Spleen (tissue), 11 donors: ENCODE measurements around the gene ATF7IP2. TPM values are rescaled to one million over a fixed set of nuclear protein-coding genes. Genes with fewer than 3 reads are reported as not detected.
A peak's percentile ranks its signal among the peaks of the same experiment; 100 is the strongest.

Experiments
- DNase-seq: peaks from one replicate; pipeline ENCODE4 v3.0.0-alpha.2; 2020
- H3K27ac ChIP-seq, 8 donors: fragments of 200-600 bp; sonication (generic) in 7 of 8; 1 replicate in 4 of 8; 2 replicates in 4 of 8; pipeline versions ENCODE4 v1.5.0 to v1.8.0; 2016 to 2021; ENCODE audit warnings: inconsistent platforms in 4 of 8, mild to moderate bottlenecking in 4 of 8, moderate library complexity in 1 of 8
- H3K27me3 ChIP-seq, 7 donors: fragments of 200-600 bp; sonication (generic) in 6 of 7; replicated peaks in 1 of 7; 1 replicate in 4 of 7; 2 replicates in 3 of 7; pipeline versions ENCODE4 v1.5.0 to v1.8.0; 2016 to 2021; ENCODE audit warnings: inconsistent platforms in 3 of 7, mild to moderate bottlenecking in 1 of 7
- H3K36me3 ChIP-seq, 6 donors: fragments of 200-600 bp; sonication (generic) in 5 of 6; 1 replicate in 4 of 6; 2 replicates in 2 of 6; pipeline versions ENCODE4 v1.5.0 to v1.8.0; 2016 to 2021; ENCODE audit warnings: inconsistent platforms in 2 of 6
- H3K4me1 ChIP-seq, 6 donors: fragments of 200-600 bp; sonication (generic) in 5 of 6; 1 replicate in 3 of 6; 2 replicates in 3 of 6; pipeline versions ENCODE4 v1.5.0 to v1.8.0; 2016 to 2021; ENCODE audit warnings: inconsistent platforms in 3 of 6
- H3K4me3 ChIP-seq, 8 donors: fragments of 200-600 bp; sonication (generic) in 7 of 8; 1 replicate in 4 of 8; 2 replicates in 4 of 8; pipeline versions ENCODE4 v1.5.0 to v1.8.0; 2016 to 2021; ENCODE audit warnings: inconsistent platforms in 4 of 8, mild to moderate bottlenecking in 4 of 8, moderate library complexity in 2 of 8
- H3K9me3 ChIP-seq, 8 donors: fragments of 200-600 bp; sonication (generic) in 7 of 8; 1 replicate in 4 of 8; 2 replicates in 4 of 8; pipeline versions ENCODE4 v1.5.0 to v1.8.0; 2016 to 2021; ENCODE audit warnings: inconsistent platforms in 4 of 8
- CTCF ChIP-seq, 11 experiments: fragments of 200-600 bp in 7 of 11; fragments of 450-650 bp in 4 of 11; sonication (generic) in 4 of 11; IDR thresholded peaks in 8 of 11; conservative IDR thresholded peaks in 3 of 11; 1 replicate in 7 of 11; 2 replicates in 4 of 11; pipeline versions ENCODE4 v1.4.0 to v1.8.0; 2016 to 2021; ENCODE audit warnings: antibody characterized with exemption in 11 of 11, inconsistent platforms in 4 of 11, mild to moderate bottlenecking in 1 of 11
- POLR2A ChIP-seq, 3 donors: fragments of 450-650 bp; IDR thresholded peaks; one replicate each; pipeline ENCODE4 v1.5.1; 2017; ENCODE audit warnings: antibody characterized with exemption in 3 of 3, mild to moderate bottlenecking in 1 of 3
- POLR2AphosphoS5 ChIP-seq, 3 donors: sonication (generic); formaldehyde crosslinking; IDR thresholded peaks; one replicate each; pipeline ENCODE4 v1.5.1; 2017; ENCODE audit warnings: antibody characterized with exemption in 3 of 3
- WGBS, 5 donors: extraction: QIAGEN DNeasy Blood & Tissue Kit in 3 of 5; methylation state at CpG; one replicate each; pipeline versions ENCODE4 v1.1.5 to v1.1.7; 2013 to 2018; 5-methylcytosine and 5-hydroxymethylcytosine counted together
- intact Hi-C: fragments of 100-400 bp; cut with DNase I; formaldehyde crosslinking; loops from one replicate; pipeline ENCODE4 v1.15.0; 2023; ENCODE audit warnings: low total_unique reads
- polyA plus RNA-seq, 3 donors: library from polyadenylated mRNA; stranded (reverse); fragments of 200-250 nt; gene quantifications; one replicate each; pipeline ENCODE4 v1.2.1, GENCODE V29; 2013
- total RNA-seq, 7 donors: library from RNA; depleted of rRNA in 3 of 7; stranded (reverse); fragments of >200 nt in 3 of 7; fragmentation: NEBNext Ultra II Directional in 4 of 7; extraction: Animal tissue kit (Norgen Biotek cat#: 25700) in 4 of 7; gene quantifications; one replicate each; pipeline versions ENCODE4 v1.1.0 to v1.2.1, GENCODE V29; 2016 to 2021
- donor health status: healthy with polysubstance abuse.
- donor health status: DM: no; HTN: no; CAD: no; lungs with moderate emphysema.
- donor health status: DM: no; HTN: no; CAD: no.
- donor health status: Bipolar disorder and iron deficiency.
- donor health status: healthy.
- donor health status: DM: no; HTN: no; CAD: no.
- donor health status: DM: yes; HTN: yes; CAD: no.

Gene ATF7IP2
- total and polyA plus RNA-seq, 10 donors = 26.2 to 45.4 (median 31.8) TPM

- peaks cover 0 to 7% (median 0%) of the 10 kb centered on the region in 6 donors for H3K4me1 ChIP-seq
- H3K27ac ChIP-seq = no peak overlapping the region
- TF ChIP-seq POLR2AphosphoS5 (IDR thresholded peaks at IDR 0.05) (no peak), CTCF (IDR thresholded peaks at IDR 0.05 in 8 of 11, conservative IDR thresholded peaks at IDR 0.05 in 3 of 11) (no peak), POLR2A (IDR thresholded peaks at IDR 0.05) (no peak)
- H3K9me3 ChIP-seq = peaks cover 0 to 4% (median 0%) of the 10 kb centered on the region in 8 donors
- DNase-seq = no peak
- intact Hi-C loops = loop anchor here (10.0 kb wide), 1 partner anchor 394 kb away; no protein-coding TSS in a partner anchor
- no peak overlapping the region for H3K4me3 ChIP-seq
- no peaks in the 10 kb centered on the region for H3K27me3 ChIP-seq
- 72 to 84% (median 80%) methylated on average over 7 of the region's 7 CpGs for WGBS, 5 donors
- H3K36me3 ChIP-seq = no peaks in the 10 kb centered on the region
These were observed 135.2 kb downstream of the ATF7IP2 start for GRCh38 chr16:10520869-10521578.

GRCh38 chr16:10521681-10522274 is 135.9 kb downstream of the ATF7IP2 start:
- 37 to 48% (median 45%) methylated on average over 9 of the region's 9 CpGs for WGBS, 5 donors
- no peak for DNase-seq
- peaks cover 0 to 6% (median 0%) of the 10 kb centered on the region in 6 donors for H3K36me3 ChIP-seq

GRCh38 chr16:10522966-10523365 is 137.1 kb downstream of the ATF7IP2 start:
- Histone ChIP-seq H3K36me3 (peaks cover 0 to 6% (median 0%) of the 10 kb centered on the region in 6 donors), H3K27ac (no peak overlapping the region), H3K4me1 (peaks cover 0 to 7% (median 0%) of the 10 kb centered on the region in 6 donors), H3K4me3 (no peak overlapping the region), H3K27me3 (no peaks in the 10 kb centered on the region), H3K9me3 (no peaks in the 10 kb centered on the region)
- 56 to 77% (median 64%) methylated on average over 2 of the region's 2 CpGs for WGBS, 5 donors
- TF ChIP-seq POLR2A (IDR thresholded peaks at IDR 0.05) (no peak), POLR2AphosphoS5 (IDR thresholded peaks at IDR 0.05) (no peak), CTCF (IDR thresholded peaks at IDR 0.05 in 8 of 11, conservative IDR thresholded peaks at IDR 0.05 in 3 of 11) (no peak)
- no peak for DNase-seq
- intact Hi-C loops = loop anchor here (2.0 to 10.0 kb wide), 2 partner anchors 214 to 392 kb away; no protein-coding TSS in a partner anchor

More at GRCh38 chr16:10521681-10522274, 135.9 kb downstream of the ATF7IP2 start:
- Histone ChIP-seq H3K27me3 (no peaks in the 10 kb centered on the region), H3K4me1 (peaks cover 0 to 7% (median 0%) of the 10 kb centered on the region in 6 donors), H3K27ac (no peak overlapping the region), H3K9me3 (peaks cover 0 to 1% (median 0%) of the 10 kb centered on the region in 8 donors), H3K4me3 (no peak overlapping the region)
- intact Hi-C loops = loop anchor here (2.0 to 10.0 kb wide), 2 partner anchors 215 to 393 kb away; no protein-coding TSS in a partner anchor
- no peak for TF ChIP-seq POLR2AphosphoS5 (IDR thresholded peaks at IDR 0.05)
- TF ChIP-seq POLR2A (IDR thresholded peaks at IDR 0.05) = no peak
- peak; percentile 49 to 83 (median 70) for TF ChIP-seq CTCF (IDR thresholded peaks at IDR 0.05 in 8 of 11, conservative IDR thresholded peaks at IDR 0.05 in 3 of 11)
